ENCODE measurements around the gene AHCTF1. TPM values are rescaled to one million over a fixed set of nuclear protein-coding genes. Genes with fewer than 3 reads are reported as not detected.

Gene AHCTF1
- polyA plus RNA-seq, 4 donors: 6.2 to 20.0 (median 8.5) TPM

- DNase-seq: no peak
- FAIRE-seq: no peak
- H3K9me3 ChIP-seq (ENCODE audit: control insufficient read depth in 2 of 2, insufficient read depth in 1 of 2, low read depth in 1 of 2, low read length in 1 of 2): no peaks in the 10 kb centered on the region
- no peak overlapping the region for H3K4me3 ChIP-seq (ENCODE audit: low read depth in 1 of 3, low read length in 3 of 3)
- peaks cover 0 to 12% (median 0%) of the 10 kb centered on the region in 3 donors for H3K4me1 ChIP-seq (ENCODE audit: control insufficient read depth in 3 of 3, insufficient read depth in 2 of 3, low read depth in 1 of 3, low read length in 2 of 3)
- WGBS, 3 donors: 84 to 85% (median 84%) methylated on average over 8 of the region's 8 CpGs
- no peak overlapping the region for H3K27ac ChIP-seq (ENCODE audit: low read depth in 1 of 3, low read length in 2 of 3)
- no peaks in the 10 kb centered on the region for H3K36me3 ChIP-seq (ENCODE audit: control insufficient read depth in 3 of 3, insufficient read depth in 2 of 3, low read depth in 1 of 3, low read length in 3 of 3)
- no peaks in the 10 kb centered on the region for H3K27me3 ChIP-seq (ENCODE audit: control insufficient read depth in 3 of 3, insufficient read depth in 3 of 3, low read length in 3 of 3)
Measured at GRCh38 chr1:246797157-246797556, 134.6 kb downstream of the AHCTF1 start.

- 54 to 93% (median 83%) methylated on average over 30 of the region's 30 CpGs for WGBS, 3 donors
- H3K9me3 ChIP-seq (ENCODE audit: control insufficient read depth in 2 of 2, insufficient read depth in 1 of 2, low read depth in 1 of 2, low read length in 1 of 2): no peaks in the 10 kb centered on the region
- H3K27ac ChIP-seq (ENCODE audit: low read depth in 1 of 3, low read length in 2 of 3): no peak overlapping the region
- DNase-seq (no peak), FAIRE-seq (no peak)
- H3K4me3 ChIP-seq (ENCODE audit: low read depth in 1 of 3, low read length in 3 of 3): no peak overlapping the region
- peaks cover 0 to 10% (median 0%) of the 10 kb centered on the region in 3 donors for H3K4me1 ChIP-seq (ENCODE audit: control insufficient read depth in 3 of 3, insufficient read depth in 2 of 3, low read depth in 1 of 3, low read length in 2 of 3)
- H3K27me3 ChIP-seq (ENCODE audit: control insufficient read depth in 3 of 3, insufficient read depth in 3 of 3, low read length in 3 of 3): no peaks in the 10 kb centered on the region
- H3K36me3 ChIP-seq (ENCODE audit: control insufficient read depth in 3 of 3, insufficient read depth in 2 of 3, low read depth in 1 of 3, low read length in 3 of 3): no peaks in the 10 kb centered on the region
Measured at GRCh38 chr1:246795906-246796694, 135.6 kb downstream of the AHCTF1 start.

- FAIRE-seq (no peak), DNase-seq (peak in 1 of 2 donors; percentile 61)
- no peaks in the 10 kb centered on the region for H3K27me3 ChIP-seq (ENCODE audit: control insufficient read depth in 3 of 3, insufficient read depth in 3 of 3, low read length in 3 of 3)
- no peak overlapping the region for H3K4me3 ChIP-seq (ENCODE audit: low read depth in 1 of 3, low read length in 3 of 3)
- WGBS, 3 donors: 14 to 65% (median 34%) methylated on average over 25 to 27 of the region's 27 CpGs
- peaks cover 0 to 3% (median 0%) of the 10 kb centered on the region in 3 donors for H3K36me3 ChIP-seq (ENCODE audit: control insufficient read depth in 3 of 3, insufficient read depth in 2 of 3, low read depth in 1 of 3, low read length in 3 of 3)
- H3K9me3 ChIP-seq (ENCODE audit: control insufficient read depth in 2 of 2, insufficient read depth in 1 of 2, low read depth in 1 of 2, low read length in 1 of 2): no peaks in the 10 kb centered on the region
- no peak overlapping the region for H3K27ac ChIP-seq (ENCODE audit: low read depth in 1 of 3, low read length in 2 of 3)
- peaks cover 0 to 10% (median 0%) of the 10 kb centered on the region in 3 donors for H3K4me1 ChIP-seq (ENCODE audit: control insufficient read depth in 3 of 3, insufficient read depth in 2 of 3, low read depth in 1 of 3, low read length in 2 of 3)
Measured at GRCh38 chr1:246794828-246795671, 136.7 kb downstream of the AHCTF1 start.

- peaks cover 0 to 7% (median 0%) of the 10 kb centered on the region in 3 donors for H3K4me1 ChIP-seq (ENCODE audit: control insufficient read depth in 3 of 3, insufficient read depth in 2 of 3, low read depth in 1 of 3, low read length in 2 of 3)
- H3K9me3 ChIP-seq (ENCODE audit: control insufficient read depth in 2 of 2, insufficient read depth in 1 of 2, low read depth in 1 of 2, low read length in 1 of 2): no peaks in the 10 kb centered on the region
- no peak overlapping the region for H3K27ac ChIP-seq (ENCODE audit: low read depth in 1 of 3, low read length in 2 of 3)
- DNase-seq (no peak), FAIRE-seq (no peak)
- no peaks in the 10 kb centered on the region for H3K27me3 ChIP-seq (ENCODE audit: control insufficient read depth in 3 of 3, insufficient read depth in 3 of 3, low read length in 3 of 3)
- 44 to 61% (median 48%) methylated on average over 15 to 18 of the region's 18 CpGs for WGBS, 3 donors
- no peak overlapping the region for H3K4me3 ChIP-seq (ENCODE audit: low read depth in 1 of 3, low read length in 3 of 3)
- H3K36me3 ChIP-seq (ENCODE audit: control insufficient read depth in 3 of 3, insufficient read depth in 2 of 3, low read depth in 1 of 3, low read length in 3 of 3): peaks cover 0 to 3% (median 0%) of the 10 kb centered on the region in 3 donors
Measured at GRCh38 chr1:246794048-246794827, 137.5 kb downstream of the AHCTF1 start.

GRCh38 chr1:246793356-246793896 is 138.3 kb downstream of the AHCTF1 start:
- FAIRE-seq (no peak), DNase-seq (no peak)
- H3K36me3 ChIP-seq (ENCODE audit: control insufficient read depth in 3 of 3, insufficient read depth in 2 of 3, low read depth in 1 of 3, low read length in 3 of 3): peaks cover 0 to 3% (median 0%) of the 10 kb centered on the region in 3 donors
- peaks cover 0 to 6% (median 0%) of the 10 kb centered on the region in 3 donors for H3K4me1 ChIP-seq (ENCODE audit: control insufficient read depth in 3 of 3, insufficient read depth in 2 of 3, low read depth in 1 of 3, low read length in 2 of 3)
- 29 to 44% (median 36%) methylated on average over 6 of the region's 6 CpGs for WGBS, 3 donors
- H3K4me3 ChIP-seq (ENCODE audit: low read depth in 1 of 3, low read length in 3 of 3): no peak overlapping the region
- no peaks in the 10 kb centered on the region for H3K27me3 ChIP-seq (ENCODE audit: control insufficient read depth in 3 of 3, insufficient read depth in 3 of 3, low read length in 3 of 3)
- no peak overlapping the region for H3K27ac ChIP-seq (ENCODE audit: low read depth in 1 of 3, low read length in 2 of 3)
- no peaks in the 10 kb centered on the region for H3K9me3 ChIP-seq (ENCODE audit: control insufficient read depth in 2 of 2, insufficient read depth in 1 of 2, low read depth in 1 of 2, low read length in 1 of 2)

GRCh38 chr1:246792603-246793002 is 139.1 kb downstream of the AHCTF1 start:
- DNase-seq (no peak), FAIRE-seq (no peak)
- Histone ChIP-seq H3K4me1 (ENCODE audit: control insufficient read depth in 3 of 3, insufficient read depth in 2 of 3, low read depth in 1 of 3, low read length in 2 of 3) (peaks cover 0 to 6% (median 0%) of the 10 kb centered on the region in 3 donors), H3K27me3 (ENCODE audit: control insufficient read depth in 3 of 3, insufficient read depth in 3 of 3, low read length in 3 of 3) (no peaks in the 10 kb centered on the region), H3K27ac (ENCODE audit: low read depth in 1 of 3, low read length in 2 of 3) (no peak overlapping the region), H3K4me3 (ENCODE audit: low read depth in 1 of 3, low read length in 3 of 3) (no peak overlapping the region), H3K36me3 (ENCODE audit: control insufficient read depth in 3 of 3, insufficient read depth in 2 of 3, low read depth in 1 of 3, low read length in 3 of 3) (peaks cover 0 to 3% (median 0%) of the 10 kb centered on the region in 3 donors), H3K9me3 (ENCODE audit: control insufficient read depth in 2 of 2, insufficient read depth in 1 of 2, low read depth in 1 of 2, low read length in 1 of 2) (no peaks in the 10 kb centered on the region)
- 91 to 93% (median 92%) methylated on average over 17 to 25 of the region's 25 CpGs for WGBS, 3 donors

- Histone ChIP-seq H3K9me3 (ENCODE audit: control insufficient read depth in 2 of 2, insufficient read depth in 1 of 2, low read depth in 1 of 2, low read length in 1 of 2) (no peaks in the 10 kb centered on the region), H3K4me1 (ENCODE audit: control insufficient read depth in 3 of 3, insufficient read depth in 2 of 3, low read depth in 1 of 3, low read length in 2 of 3) (peaks cover 0 to 6% (median 0%) of the 10 kb centered on the region in 3 donors), H3K27me3 (ENCODE audit: control insufficient read depth in 3 of 3, insufficient read depth in 3 of 3, low read length in 3 of 3) (no peaks in the 10 kb centered on the region), H3K4me3 (ENCODE audit: low read depth in 1 of 3, low read length in 3 of 3) (no peak overlapping the region), H3K27ac (ENCODE audit: low read depth in 1 of 3, low read length in 2 of 3) (no peak overlapping the region), H3K36me3 (ENCODE audit: control insufficient read depth in 3 of 3, insufficient read depth in 2 of 3, low read depth in 1 of 3, low read length in 3 of 3) (peaks cover 0 to 3% (median 0%) of the 10 kb centered on the region in 3 donors)
- no peak for FAIRE-seq
- 84 to 87% (median 85%) methylated on average over 17 of the region's 17 CpGs for WGBS, 3 donors
- DNase-seq: no peak
Measured at GRCh38 chr1:246791303-246791918, 140.3 kb downstream of the AHCTF1 start.

Data from small intestine (tissue), 7 donors.